Activated naive CD4-positive, alpha-beta T cell (primary cell): ENCODE measurements around the gene ARMC2.

Experiments used
- DNase-seq, 4 experiments: peaks; one replicate each; lab custom pipeline; 2025; lab: John Stamatoyannopoulos, UW

Gene ARMC2

DNA sequence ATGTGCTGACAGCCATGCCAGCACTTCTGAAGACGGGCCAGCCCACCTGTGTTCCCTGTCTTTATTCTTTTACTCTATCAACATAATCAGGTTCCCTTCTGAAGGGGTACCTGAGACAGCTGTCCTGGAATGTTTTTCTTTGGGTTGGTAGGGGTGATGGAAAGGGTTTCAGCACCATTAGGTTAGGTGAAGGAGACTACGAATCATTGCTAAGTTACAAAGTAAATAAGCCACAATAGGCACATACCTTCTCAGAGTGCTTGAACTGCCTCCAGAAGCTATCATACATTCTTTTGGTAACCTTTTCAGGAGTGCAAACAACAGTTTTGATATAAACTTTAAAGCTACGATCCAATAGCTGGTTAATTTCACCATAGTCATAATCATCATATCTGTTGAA, 140.1 kb downstream of the ARMC2 start:
- no peak for DNase-seq

- no peak for DNase-seq
These were observed 140.5 kb downstream of the ARMC2 start for GRCh38 chr6:108988765-108989164.

- no peak for DNase-seq
These were observed 141.5 kb downstream of the ARMC2 start for GRCh38 chr6:108989700-108990099.

DNA sequence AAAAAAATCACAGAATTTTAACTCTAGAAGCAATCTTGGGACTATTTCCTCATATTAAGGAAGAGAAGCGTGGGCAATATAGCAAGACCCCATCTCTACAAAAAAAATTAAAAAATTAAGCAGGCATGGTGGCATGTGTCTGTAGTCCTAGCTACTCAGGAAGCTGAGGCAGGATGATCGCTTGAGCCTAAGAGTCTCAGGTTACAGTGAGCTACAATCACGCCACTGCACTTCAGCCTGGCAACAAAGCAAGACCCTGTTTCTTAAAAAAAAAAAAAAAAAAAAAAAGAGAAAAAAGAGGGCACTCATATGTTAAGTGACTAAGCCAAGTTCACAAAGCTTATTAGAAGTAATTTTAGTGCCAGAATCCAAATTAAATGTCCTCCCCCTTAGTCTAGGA, 145.7 kb downstream of the ARMC2 start:
- DNase-seq = no peak

DNA sequence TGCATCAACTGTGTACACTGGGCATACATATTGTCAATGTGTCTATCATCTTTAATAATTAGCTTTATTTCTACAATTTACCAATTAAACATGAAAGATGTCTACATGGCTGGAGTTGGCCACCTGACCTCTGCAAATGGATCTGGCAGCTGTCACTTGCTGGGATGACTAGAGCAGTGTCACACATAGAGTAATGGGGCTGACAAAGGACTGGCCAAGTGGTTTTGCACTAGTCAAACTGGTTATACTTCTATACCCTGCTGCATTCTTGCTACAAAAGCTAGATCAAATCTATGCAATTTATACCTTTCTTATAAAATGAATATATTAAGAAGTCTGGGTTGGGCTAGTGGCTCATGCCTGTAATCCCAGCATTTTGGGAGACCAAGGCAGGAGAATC, 147.1 kb downstream of the ARMC2 start:
- DNase-seq = no peak

DNA sequence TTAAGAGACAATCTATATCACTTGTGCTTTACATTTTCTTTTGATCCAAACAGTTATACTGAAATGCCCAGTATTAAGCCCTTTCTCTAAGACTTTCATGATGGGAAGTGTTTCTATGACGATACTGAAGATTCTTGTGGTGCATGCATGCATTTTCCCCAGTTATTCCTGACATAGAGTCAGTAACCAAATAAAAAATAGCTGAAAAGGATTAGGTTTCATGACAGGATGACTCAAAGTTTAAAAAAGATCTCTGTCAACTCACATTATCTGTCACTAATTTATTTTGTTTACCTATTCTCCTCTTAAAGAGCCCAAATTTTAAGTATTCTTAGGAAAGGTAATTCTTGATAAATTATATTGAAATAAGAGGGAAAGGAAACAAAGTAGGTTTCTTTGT, 148.0 kb downstream of the ARMC2 start:
- no peak for DNase-seq

GRCh38 chr6:108998485-108998884, 150.3 kb downstream of the ARMC2 start:
- DNase-seq = no peak

DNA sequence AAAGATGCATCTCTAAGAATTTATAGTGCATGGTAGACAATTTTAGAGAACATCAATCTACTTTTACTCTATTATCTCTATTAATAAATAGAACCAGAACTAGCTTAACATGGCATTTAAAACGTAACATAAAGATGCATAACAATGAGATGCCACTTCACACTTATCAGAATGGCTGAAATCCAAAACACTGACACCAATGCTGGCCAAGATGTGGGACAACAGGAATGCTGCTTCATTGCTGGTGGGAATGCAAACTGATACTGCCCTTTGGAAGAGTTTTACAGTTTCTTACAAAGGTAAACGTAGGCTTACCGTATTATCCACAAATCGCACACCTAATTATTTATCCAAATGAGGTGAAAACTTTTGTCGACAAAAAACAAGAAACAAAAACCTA, 151.2 kb downstream of the ARMC2 start:
- DNase-seq = no peak

DNA sequence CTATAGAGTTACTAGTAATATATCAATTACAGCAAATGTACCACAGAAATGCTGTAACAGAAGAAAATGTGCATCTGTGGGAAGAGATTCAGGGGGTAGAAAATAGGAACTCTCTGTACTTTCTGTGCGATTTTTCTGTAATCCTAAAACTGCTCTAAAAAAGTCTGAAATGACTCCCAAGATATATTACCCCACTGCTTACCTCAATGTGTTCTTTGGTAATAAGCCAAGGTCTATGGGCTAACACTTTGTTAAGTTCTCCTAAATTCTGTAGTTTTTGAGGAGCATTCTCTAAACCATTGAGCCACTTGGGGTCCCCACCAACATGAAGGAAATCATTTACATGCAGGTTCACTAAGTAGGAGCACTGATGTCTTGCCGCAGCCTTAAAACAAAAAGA, 152.1 kb downstream of the ARMC2 start:
- DNase-seq = no peak

GRCh38 chr6:109001291-109001894, 153.2 kb downstream of the ARMC2 start:
- DNase-seq = no peak

DNA sequence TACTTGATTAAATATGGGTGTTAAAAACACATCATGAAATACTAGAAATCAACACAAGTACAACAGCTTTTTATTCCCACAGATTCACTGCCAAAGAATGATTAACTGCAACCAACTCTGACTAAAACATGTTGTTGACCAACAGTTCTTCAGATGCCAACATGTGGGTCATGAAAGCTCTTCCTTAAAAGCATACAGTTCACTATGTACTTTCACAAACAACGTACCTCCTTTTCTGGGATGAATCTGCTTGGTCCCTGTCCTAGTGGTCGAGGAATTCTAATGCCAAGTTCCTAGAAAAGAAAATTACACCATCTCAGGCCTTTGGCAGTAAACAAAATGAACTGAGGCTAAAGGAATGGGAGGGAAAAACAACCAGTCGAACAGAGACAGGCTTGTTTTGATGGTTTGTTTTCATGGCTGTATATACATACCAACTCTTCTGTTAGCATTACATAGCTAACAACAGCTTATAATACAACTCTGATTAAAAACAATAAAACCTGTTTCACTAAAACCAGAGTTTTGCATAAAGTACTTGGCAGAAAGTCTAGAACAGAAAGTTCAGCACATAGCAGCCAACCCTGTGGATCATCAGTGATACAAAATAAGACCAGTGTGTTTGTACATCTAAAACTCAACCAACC, 154.0 kb downstream of the ARMC2 start:
- no peak for DNase-seq

GRCh38 chr6:109002882-109003281, 154.7 kb downstream of the ARMC2 start:
- no peak for DNase-seq

GRCh38 chr6:109006818-109007217, 158.6 kb downstream of the ARMC2 start:
- no peak for DNase-seq

DNA sequence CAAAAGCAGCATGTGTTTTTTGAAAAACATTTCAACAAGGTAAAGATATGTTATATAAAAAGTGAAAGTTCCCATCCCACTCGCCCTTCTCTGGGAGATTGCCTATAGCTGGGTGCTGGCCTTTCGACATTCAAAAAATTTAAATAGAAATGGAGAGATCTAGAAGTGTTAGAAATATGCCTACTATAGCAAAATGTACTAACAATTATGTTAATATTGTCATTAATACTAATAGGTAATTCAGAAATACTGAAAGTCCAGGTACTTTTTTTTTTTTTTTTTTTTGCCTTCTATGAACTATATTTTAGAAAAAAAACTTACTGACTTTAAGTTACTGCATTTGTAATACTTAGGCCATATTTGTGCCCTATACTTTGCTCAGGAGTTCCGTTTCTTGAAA, 159.3 kb downstream of the ARMC2 start:
- DNase-seq = no peak

DNA sequence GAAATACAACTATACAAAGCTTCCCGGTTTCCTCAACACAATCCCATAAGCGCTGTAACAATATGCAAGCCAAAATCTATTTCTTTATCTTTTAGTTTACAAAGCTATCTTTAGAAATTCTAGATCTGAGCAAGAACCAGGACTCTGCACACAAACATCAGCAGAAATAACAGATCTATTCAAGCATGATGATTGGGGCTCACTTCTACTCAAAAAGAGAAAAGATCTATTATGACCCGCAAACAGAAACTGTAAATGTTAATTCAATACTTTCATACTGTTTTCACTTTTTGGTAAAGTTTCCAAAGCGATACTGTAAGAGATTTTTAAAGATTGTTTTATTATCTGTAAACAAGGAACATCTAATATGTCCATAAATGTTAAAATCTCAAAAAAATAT, 159.8 kb downstream of the ARMC2 start:
- DNase-seq = no peak

DNA sequence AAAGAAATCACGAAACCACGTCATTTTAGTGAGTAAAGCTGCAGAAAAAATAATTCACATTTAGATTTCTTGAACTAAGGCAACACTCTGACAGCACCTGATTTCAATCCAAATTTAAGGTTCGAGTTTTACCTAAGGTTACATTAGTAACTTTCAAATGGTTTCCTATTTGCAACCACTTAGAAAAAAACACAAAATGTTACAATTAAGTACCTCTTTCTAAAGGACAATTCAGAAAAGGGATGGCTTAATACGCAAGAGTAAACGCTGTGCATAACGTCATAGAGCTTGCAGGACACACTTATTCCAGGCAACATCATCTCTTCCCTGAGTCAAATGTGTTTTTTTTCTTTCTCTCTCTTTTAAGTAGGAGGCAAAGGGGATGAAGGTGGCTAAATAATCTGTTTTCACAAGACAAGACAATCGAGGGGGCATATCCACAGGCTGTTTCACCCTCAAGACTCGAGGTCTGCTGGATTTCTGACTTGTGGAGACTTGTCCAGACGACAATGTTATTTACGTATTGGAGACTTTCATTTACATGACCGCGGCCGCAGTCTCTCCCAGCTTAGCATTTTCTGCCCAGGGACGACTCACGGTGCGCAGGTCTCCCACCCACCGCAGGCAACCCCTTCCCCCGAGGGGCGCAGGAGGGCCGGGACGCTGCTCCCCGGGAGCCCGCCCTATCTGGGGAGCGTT, 160.5 kb downstream of the ARMC2 start:
- DNase-seq = no peak

- DNase-seq = peak; percentile 61 to 91 (median 76)
These were observed 161.2 kb downstream of the ARMC2 start for GRCh38 chr6:109009236-109009961.

- DNase-seq = no peak
These were observed 161.9 kb downstream of the ARMC2 start for GRCh38 chr6:109009962-109010704.

GRCh38 chr6:109010705-109011102, 162.5 kb downstream of the ARMC2 start:
- DNase-seq = no peak

DNA sequence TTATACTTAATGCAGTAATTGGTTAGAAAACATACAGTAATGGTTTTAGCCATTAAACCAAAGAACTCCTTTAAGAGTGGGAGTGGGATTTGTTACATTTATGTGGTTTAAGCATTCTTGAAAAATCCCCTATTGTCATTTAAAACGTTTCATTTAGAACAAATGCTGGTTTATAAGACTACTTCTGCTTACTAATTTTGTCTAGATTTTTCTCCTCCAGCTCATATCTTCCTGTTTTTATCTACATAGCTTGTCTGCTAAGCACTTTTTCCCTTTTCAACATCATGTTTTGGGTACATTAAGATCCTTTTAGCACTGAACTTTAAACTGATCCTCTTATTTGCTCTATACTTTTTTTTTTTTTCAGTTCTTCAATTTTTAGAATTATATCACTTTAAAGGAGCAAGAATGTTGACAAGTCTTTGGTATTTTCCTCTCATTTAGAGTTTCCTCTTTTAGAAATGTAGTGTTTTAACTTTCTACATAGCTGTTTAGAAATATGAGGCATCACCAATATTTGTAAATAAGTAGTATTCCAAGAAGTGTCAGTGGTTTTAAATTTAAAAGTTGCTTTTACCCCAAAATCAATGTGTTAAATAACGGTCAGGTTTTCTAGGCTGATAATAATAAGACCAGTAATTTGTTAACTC, 165.6 kb downstream of the ARMC2 start:
- DNase-seq = no peak

- no peak for DNase-seq
These were observed 166.4 kb downstream of the ARMC2 start for GRCh38 chr6:109014606-109015005.

DNA sequence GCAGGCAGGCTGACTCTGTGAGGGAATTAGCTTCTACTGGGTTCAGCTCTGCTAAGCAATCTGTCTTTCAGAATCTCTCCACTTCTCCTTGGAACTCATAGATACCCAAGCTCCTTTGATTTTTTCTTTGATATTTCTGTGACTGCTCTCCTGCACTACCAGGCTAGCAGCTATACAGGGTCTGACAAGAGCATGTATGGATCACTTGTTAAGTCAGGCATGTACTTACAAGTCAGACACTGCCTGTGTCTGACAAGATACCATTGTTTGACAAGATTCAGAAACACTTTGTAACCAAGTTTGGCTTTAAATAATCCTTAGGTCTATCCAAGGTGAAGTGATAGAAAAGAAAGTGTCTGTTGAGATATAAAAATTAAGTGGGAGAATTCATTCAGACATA, 167.0 kb downstream of the ARMC2 start:
- no peak for DNase-seq
